OCI-LY1 (cell line): ENCODE measurements around the gene CNTNAP4.

Source experiments
- CTCF ChIP-seq: fragments of 200-600 bp; sonication (generic), shearing (Covaris generic); IDR thresholded peaks from 2 replicates; pipeline ENCODE4 v1.5.1; 2017; ENCODE audit warnings: mild to moderate bottlenecking, antibody characterized with exemption, low read length, moderate library complexity, mixed read lengths
- EZH2 ChIP-seq: fragments of 200-600 bp; sonication (generic), shearing (Covaris generic); IDR thresholded peaks from 2 replicates; pipeline ENCODE4 v1.8.0; 2017; ENCODE audit warnings: borderline replicate concordance, mixed run types, mild to moderate bottlenecking, antibody characterized with exemption, low read length, moderate library complexity, mixed read lengths

GRCh38 chr16:76343769-76344168 is 66.6 kb downstream of the CNTNAP4 start:
- TF ChIP-seq CTCF, result no peak
- TF ChIP-seq EZH2, result no peak
